Fibroblast of mammary gland (primary cell): ENCODE measurements around the gene CADPS2.

ENCODE experiments used
- DNase-seq: peaks from one replicate; pipeline ENCODE4 v3.0.0-alpha.2; 2010; ENCODE audit warnings: low read depth
- H3K4me3 ChIP-seq: 2 replicates; pipeline ENCODE4 v1.5.1; 2011; ENCODE audit warnings: low read depth, mild to moderate bottlenecking, low read length, moderate library complexity; ENCODE audit not compliant: control insufficient read depth
- CTCF ChIP-seq: conservative IDR thresholded peaks from 2 replicates; pipeline ENCODE4 v1.5.1; 2011; ENCODE audit warnings: low read depth, low read length, inconsistent platforms; ENCODE audit not compliant: control insufficient read depth, insufficient read depth

The CADPS2 gene

GRCh38 chr7:122448893-122449589 lies 437.2 kb downstream of the CADPS2 start:
- H3K4me3 ChIP-seq, result no peak overlapping the region
- TF ChIP-seq CTCF, result no peak
- DNase-seq, result no peak

GRCh38 chr7:122442929-122443328 lies 443.3 kb downstream of the CADPS2 start:
- no peak overlapping the region for H3K4me3 ChIP-seq
- no peak for TF ChIP-seq CTCF
- no peak for DNase-seq

- H3K4me3 ChIP-seq, result no peak overlapping the region
Observed at GRCh38 chr7:122438492-122438891, 447.8 kb downstream of the CADPS2 start.

GRCh38 chr7:122438006-122438405 lies 448.3 kb downstream of the CADPS2 start:
- no peak overlapping the region for H3K4me3 ChIP-seq
- no peak for TF ChIP-seq CTCF
- no peak for DNase-seq

More at GRCh38 chr7:122438492-122438891, 447.8 kb downstream of the CADPS2 start:
- no peak for TF ChIP-seq CTCF
- DNase-seq, result no peak

GRCh38 chr7:122433765-122434164 lies 452.5 kb downstream of the CADPS2 start:
- no peak for DNase-seq
- no peak overlapping the region for H3K4me3 ChIP-seq
- TF ChIP-seq CTCF, result no peak

GRCh38 chr7:122430710-122431109 lies 455.6 kb downstream of the CADPS2 start:
- no peak for TF ChIP-seq CTCF
- peak; percentile 56 for DNase-seq

More at GRCh38 chr7:122430710-122431109, 455.6 kb downstream of the CADPS2 start:
- H3K4me3 ChIP-seq, result no peak overlapping the region
